Left lung (tissue), 10 donors: ENCODE data around the gene PARP15. TPM values are rescaled to one million over a fixed set of nuclear protein-coding genes. Genes with fewer than 3 reads are reported as not detected.

Source experiments
- ATAC-seq: fragments of 200-7000 bp; cut with Tn5 transposase; one replicate; pipeline ENCODE4 v1.9.1; 2020; ENCODE audit warnings: moderate library complexity
- DNase-seq, 4 donors: peaks; one replicate each; pipeline ENCODE4 v3.0.0-alpha.2; 2013 to 2020
- H3K27ac ChIP-seq, 2 donors: fragments of 200-600 bp; sonication (generic) in 1 of 2; one replicate each; pipeline versions ENCODE4 v1.5.0 to v1.8.0; 2020 to 2021
- H3K27me3 ChIP-seq, 2 donors: fragments of 200-600 bp; sonication (generic) in 1 of 2; one replicate each; pipeline versions ENCODE4 v1.5.0 to v1.8.0; 2020 to 2021
- H3K36me3 ChIP-seq, 2 donors: fragments of 200-600 bp; sonication (generic) in 1 of 2; one replicate each; pipeline versions ENCODE4 v1.5.0 to v1.8.0; 2020 to 2021
- H3K4me1 ChIP-seq, 2 donors: fragments of 200-600 bp; one replicate each; pipeline ENCODE4 v1.8.0; 2021
- H3K4me3 ChIP-seq, 2 donors: fragments of 200-600 bp; sonication (generic) in 1 of 2; one replicate each; pipeline versions ENCODE4 v1.5.0 to v1.8.0; 2020 to 2021; ENCODE audit warnings: mild to moderate bottlenecking in 1 of 2
- H3K9me3 ChIP-seq, 2 donors: fragments of 200-600 bp; sonication (generic) in 1 of 2; one replicate each; pipeline versions ENCODE4 v1.5.0 to v1.8.0; 2020 to 2021
- CTCF ChIP-seq, 2 donors: fragments of 200-600 bp; sonication (generic) in 1 of 2; IDR thresholded peaks; one replicate each; pipeline versions ENCODE4 v1.5.0 to v1.8.0; 2021; ENCODE audit warnings: antibody characterized with exemption in 2 of 2
- intact Hi-C, 2 donors: fragments of 100-400 bp; cut with DNase I; formaldehyde crosslinking; loops; one replicate each; pipeline versions ENCODE4 v1.11.2 to v1.14.2; 2022
- polyA plus RNA-seq, 6 donors: library from polyadenylated mRNA; unstranded; fragments of 120-200 nt; gene quantifications; one replicate each; pipeline ENCODE4 v1.2.1, GENCODE V29; 2013; ENCODE audit not compliant: insufficient read length in 6 of 6
- total RNA-seq, 2 donors: library from RNA; stranded (reverse); fragmentation: NEBNext Ultra II Directional; extraction: Animal tissue kit (Norgen Biotek cat#: 25700); gene quantifications; one replicate each; pipeline ENCODE4 v1.2.1, GENCODE V29; 2021
- donor health status: DM: no; HTN: yes; CAD: no.
- donor health status: DM: no; HTN: no; CAD: no.

Gene PARP15
- total and polyA plus RNA-seq, 8 donors = 0.51 to 5.8 (median 0.99) TPM

GRCh38 chr3:122587572-122587971 lies 10.1 kb downstream of the PARP15 start:
- ATAC-seq (no peak), DNase-seq (no peak)
- TF ChIP-seq CTCF (IDR thresholded peaks at IDR 0.05) = no peak
- Histone ChIP-seq H3K36me3 (no peaks in the 10 kb centered on the region), H3K27me3 (no peaks in the 10 kb centered on the region), H3K4me1 (no peaks in the 10 kb centered on the region), H3K9me3 (peaks cover under 1 to 9% of the 10 kb centered on the region in 2 donors), H3K27ac (no peak overlapping the region), H3K4me3 (no peak overlapping the region)
- intact Hi-C loops = no loop called here

GRCh38 chr3:122589297-122589696 lies 11.8 kb downstream of the PARP15 start:
- intact Hi-C loops = no loop called here
- ATAC-seq = no peak

GRCh38 chr3:122590610-122591009 lies 13.2 kb downstream of the PARP15 start:
- H3K27me3 ChIP-seq = no peaks in the 10 kb centered on the region
- TF ChIP-seq CTCF (IDR thresholded peaks at IDR 0.05) = no peak
- H3K4me3 ChIP-seq = no peak overlapping the region
- H3K27ac ChIP-seq = no peak overlapping the region
- no peaks in the 10 kb centered on the region for H3K4me1 ChIP-seq
- H3K36me3 ChIP-seq = no peaks in the 10 kb centered on the region
- DNase-seq = no peak
- intact Hi-C loops = no loop called here
- H3K9me3 ChIP-seq = no peaks in the 10 kb centered on the region
- ATAC-seq = no peak

More at GRCh38 chr3:122589297-122589696, 11.8 kb downstream of the PARP15 start:
- DNase-seq = no peak
- Histone ChIP-seq H3K36me3 (no peaks in the 10 kb centered on the region), H3K27ac (no peak overlapping the region), H3K4me1 (no peaks in the 10 kb centered on the region), H3K9me3 (no peaks in the 10 kb centered on the region), H3K27me3 (no peaks in the 10 kb centered on the region), H3K4me3 (no peak overlapping the region)
- no peak for TF ChIP-seq CTCF (IDR thresholded peaks at IDR 0.05)

GRCh38 chr3:122594025-122594424 lies 16.6 kb downstream of the PARP15 start:
- intact Hi-C loops = no loop called here
- Histone ChIP-seq H3K9me3 (no peaks in the 10 kb centered on the region), H3K27ac (no peak overlapping the region), H3K4me3 (no peak overlapping the region), H3K27me3 (no peaks in the 10 kb centered on the region), H3K36me3 (no peaks in the 10 kb centered on the region), H3K4me1 (no peaks in the 10 kb centered on the region)
- no peak for TF ChIP-seq CTCF (IDR thresholded peaks at IDR 0.05)
- ATAC-seq (no peak), DNase-seq (no peak)

- H3K4me3 ChIP-seq = no peak overlapping the region
- H3K4me1 ChIP-seq = no peaks in the 10 kb centered on the region
- no peak for ATAC-seq
- no peak overlapping the region for H3K27ac ChIP-seq
- no peak for DNase-seq
- TF ChIP-seq CTCF (IDR thresholded peaks at IDR 0.05) = no peak
- no peaks in the 10 kb centered on the region for H3K9me3 ChIP-seq
- intact Hi-C loops = no loop called here
- no peaks in the 10 kb centered on the region for H3K27me3 ChIP-seq
- no peaks in the 10 kb centered on the region for H3K36me3 ChIP-seq
These were observed 20.7 kb downstream of the PARP15 start for GRCh38 chr3:122598151-122598550.
